ENCODE measurements around the gene MYO9A. TPM values are rescaled to one million over a fixed set of nuclear protein-coding genes. Genes with fewer than 3 reads are reported as not detected.

The MYO9A gene
- total RNA-seq, 1 experiment from 2014 or later: 30.1 TPM

DNA sequence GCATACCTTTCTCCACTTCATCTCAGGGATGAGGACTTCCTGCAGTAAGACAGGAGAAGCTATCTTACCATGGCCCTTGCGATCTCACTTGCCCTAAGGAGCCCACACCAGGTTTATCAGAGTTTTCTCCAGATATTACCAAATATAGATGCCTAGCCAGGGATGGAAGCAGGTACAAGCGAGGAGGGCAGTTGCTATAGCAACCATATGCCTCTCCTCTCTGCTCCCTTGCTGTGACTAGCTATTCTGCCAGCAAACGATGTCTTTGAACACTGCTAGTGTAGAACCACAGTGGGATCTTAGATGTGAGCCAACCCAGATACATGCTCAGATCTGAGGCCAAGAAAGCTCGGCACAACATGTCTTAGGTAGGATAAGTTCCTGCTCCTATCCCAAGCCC, 45.8 kb upstream of the MYO9A start:
- no TSS peak for BruUV-seq (replicated peaks)
- Histone ChIP-seq H3K36me3 (ENCODE audit: insufficient read depth, low read length, poor library complexity, severe bottlenecking) (no peaks in the 10 kb centered on the region), H3K27me3 (replicated peaks; ENCODE audit: insufficient read depth, low read depth, low read length, poor library complexity) (no peaks in the 10 kb centered on the region), H3K4me3 (ENCODE audit: low read depth, low read length, poor library complexity, severe bottlenecking) (no peak overlapping the region), H3K9me3 (ENCODE audit: low read depth, low read length, poor library complexity, severe bottlenecking) (no peaks in the 10 kb centered on the region), H3K27ac (ENCODE audit: low read depth, low read length, poor library complexity, severe bottlenecking) (no peak overlapping the region), H3K4me1 (ENCODE audit: insufficient read depth, low read length, poor library complexity, severe bottlenecking) (peaks cover 7% of the 10 kb centered on the region)
- TF ChIP-seq, protein P1, sequence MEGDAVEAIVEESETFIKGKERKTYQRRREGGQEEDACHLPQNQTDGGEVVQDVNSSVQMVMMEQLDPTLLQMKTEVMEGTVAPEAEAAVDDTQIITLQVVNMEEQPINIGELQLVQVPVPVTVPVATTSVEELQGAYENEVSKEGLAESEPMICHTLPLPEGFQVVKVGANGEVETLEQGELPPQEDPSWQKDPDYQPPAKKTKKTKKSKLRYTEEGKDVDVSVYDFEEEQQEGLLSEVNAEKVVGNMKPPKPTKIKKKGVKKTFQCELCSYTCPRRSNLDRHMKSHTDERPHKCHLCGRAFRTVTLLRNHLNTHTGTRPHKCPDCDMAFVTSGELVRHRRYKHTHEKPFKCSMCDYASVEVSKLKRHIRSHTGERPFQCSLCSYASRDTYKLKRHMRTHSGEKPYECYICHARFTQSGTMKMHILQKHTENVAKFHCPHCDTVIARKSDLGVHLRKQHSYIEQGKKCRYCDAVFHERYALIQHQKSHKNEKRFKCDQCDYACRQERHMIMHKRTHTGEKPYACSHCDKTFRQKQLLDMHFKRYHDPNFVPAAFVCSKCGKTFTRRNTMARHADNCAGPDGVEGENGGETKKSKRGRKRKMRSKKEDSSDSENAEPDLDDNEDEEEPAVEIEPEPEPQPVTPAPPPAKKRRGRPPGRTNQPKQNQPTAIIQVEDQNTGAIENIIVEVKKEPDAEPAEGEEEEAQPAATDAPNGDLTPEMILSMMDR (conservative IDR thresholded peaks at IDR 0.05; ENCODE audit: low read depth, low read length): no peak
- TF ChIP-seq EZH2 (IDR thresholded peaks at IDR 0.05; ENCODE audit: borderline replicate concordance, low read depth, low read length, poor library complexity, severe bottlenecking): no peak
- ChIA-PET POLR2A (ENCODE audit: low non-redundant PET) (no interaction called here), CTCF (interaction anchor here (0.6 kb wide), 1 partner anchor 379 kb away, joined by 3 read pairs; no protein-coding TSS in a partner anchor)
- intact Hi-C loops (cut with micrococcal nuclease; ENCODE audit: unreplicated experiment): no loop called here
- DNase-seq (ENCODE audit: low spot score): no peak

DNA sequence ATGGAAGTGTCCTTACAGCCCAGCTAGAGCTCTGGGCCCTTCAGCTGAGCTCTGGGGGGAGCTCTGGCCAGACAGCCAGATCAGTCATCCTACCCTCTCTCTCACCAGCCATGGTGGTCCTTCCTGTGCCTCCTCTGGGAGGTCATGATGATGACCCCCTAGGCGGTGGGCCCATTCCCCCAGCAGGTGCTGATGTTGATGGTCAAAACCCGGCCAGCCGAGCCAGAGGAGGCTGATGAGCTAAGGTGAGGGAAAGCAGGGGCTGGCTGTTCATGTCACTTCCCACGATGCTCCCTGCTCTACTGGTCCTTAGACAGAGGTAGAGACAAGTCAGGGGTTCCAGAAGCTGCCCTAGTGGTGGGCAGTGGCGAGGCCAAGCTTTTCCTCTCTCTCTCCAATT, 44.6 kb upstream of the MYO9A start:
- H3K4me1 ChIP-seq (ENCODE audit: insufficient read depth, low read length, poor library complexity, severe bottlenecking): no peaks in the 10 kb centered on the region
- no peaks in the 10 kb centered on the region for H3K27me3 ChIP-seq (replicated peaks; ENCODE audit: insufficient read depth, low read depth, low read length, poor library complexity)
- ChIA-PET POLR2A (ENCODE audit: low non-redundant PET) (no interaction called here), CTCF (interaction anchor here (0.5 kb wide), 1 partner anchor 8 kb away, joined by 4 read pairs; no protein-coding TSS in a partner anchor)
- intact Hi-C loops (cut with micrococcal nuclease; ENCODE audit: unreplicated experiment): no loop called here
- no peak for TF ChIP-seq EZH2 (IDR thresholded peaks at IDR 0.05; ENCODE audit: borderline replicate concordance, low read depth, low read length, poor library complexity, severe bottlenecking)
- TF ChIP-seq, protein P1 (conservative IDR thresholded peaks at IDR 0.05; ENCODE audit: low read depth, low read length): no peak
- no peak for DNase-seq (ENCODE audit: low spot score)
- no peak overlapping the region for H3K27ac ChIP-seq (ENCODE audit: low read depth, low read length, poor library complexity, severe bottlenecking)
- no peak overlapping the region for H3K4me3 ChIP-seq (ENCODE audit: low read depth, low read length, poor library complexity, severe bottlenecking)
- H3K9me3 ChIP-seq (ENCODE audit: low read depth, low read length, poor library complexity, severe bottlenecking): no peaks in the 10 kb centered on the region
- no TSS peak for BruUV-seq (replicated peaks)
- no peaks in the 10 kb centered on the region for H3K36me3 ChIP-seq (ENCODE audit: insufficient read depth, low read length, poor library complexity, severe bottlenecking)

DNA sequence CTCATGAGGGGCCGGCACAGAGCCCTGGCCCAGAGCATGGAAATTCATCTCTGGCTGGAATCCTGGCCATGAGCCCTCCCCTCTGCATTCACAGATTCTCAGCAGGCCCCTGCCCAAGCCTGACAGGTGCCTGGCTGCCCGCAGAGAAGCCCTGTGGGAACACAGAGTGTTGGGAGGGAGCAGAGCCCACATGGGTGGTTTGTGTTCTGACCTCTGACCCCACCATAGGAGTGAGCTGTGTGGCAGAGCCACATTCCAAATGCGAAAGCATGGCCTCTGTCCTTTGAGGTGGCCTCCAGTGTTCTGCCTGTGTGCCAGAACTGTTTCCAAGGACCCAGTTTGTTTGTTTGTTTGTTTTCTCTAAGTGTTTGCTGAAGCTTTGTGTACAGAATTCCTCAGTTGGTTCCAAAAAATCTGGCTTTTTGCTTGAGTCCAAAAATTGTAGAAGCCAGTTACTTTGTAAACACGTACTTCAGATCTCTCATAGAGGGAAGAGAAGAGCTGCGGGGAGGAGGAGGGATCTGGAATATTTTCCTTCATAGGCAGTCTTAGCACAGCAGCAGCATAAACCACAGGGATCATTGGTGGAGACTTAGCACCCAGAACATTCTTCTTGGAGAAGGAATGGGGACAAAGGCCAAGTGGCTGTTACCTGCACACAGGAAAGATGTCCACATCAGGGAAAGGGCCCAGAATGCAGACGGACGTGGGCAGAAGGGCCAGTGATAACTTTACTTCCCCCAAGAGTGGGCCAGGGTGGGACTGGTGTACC, 43.6 kb upstream of the MYO9A start:
- intact Hi-C loops (cut with micrococcal nuclease; ENCODE audit: unreplicated experiment): no loop called here

More for the DNA sequence above, 43.6 kb upstream of the MYO9A start:
- DNase-seq (ENCODE audit: low spot score): no peak
- H3K27ac ChIP-seq (ENCODE audit: low read depth, low read length, poor library complexity, severe bottlenecking): no peak overlapping the region
- H3K27me3 ChIP-seq (replicated peaks; ENCODE audit: insufficient read depth, low read depth, low read length, poor library complexity): no peaks in the 10 kb centered on the region
- no peak overlapping the region for H3K4me3 ChIP-seq (ENCODE audit: low read depth, low read length, poor library complexity, severe bottlenecking)
- POLR2A ChIA-PET (ENCODE audit: low non-redundant PET): no interaction called here
- BruUV-seq (replicated peaks): no TSS peak
- CTCF ChIA-PET: no interaction called here
- no peaks in the 10 kb centered on the region for H3K36me3 ChIP-seq (ENCODE audit: insufficient read depth, low read length, poor library complexity, severe bottlenecking)
- no peaks in the 10 kb centered on the region for H3K4me1 ChIP-seq (ENCODE audit: insufficient read depth, low read length, poor library complexity, severe bottlenecking)
- no peaks in the 10 kb centered on the region for H3K9me3 ChIP-seq (ENCODE audit: low read depth, low read length, poor library complexity, severe bottlenecking)
- TF ChIP-seq, protein P1 (conservative IDR thresholded peaks at IDR 0.05; ENCODE audit: low read depth, low read length): no peak
- no peak for TF ChIP-seq EZH2 (IDR thresholded peaks at IDR 0.05; ENCODE audit: borderline replicate concordance, low read depth, low read length, poor library complexity, severe bottlenecking)
